Kidney (tissue), 14 donors: ENCODE results near the gene WNK2. TPM values are rescaled to one million over a fixed set of nuclear protein-coding genes. Genes with fewer than 3 reads are reported as not detected.
A peak's percentile ranks its signal among the peaks of the same experiment; 100 is the strongest.

Experiments used
- DNase-seq, 5 donors: peaks; one replicate each; pipeline ENCODE4 v3.0.0-alpha.2; 2013 to 2020
- FAIRE-seq: peaks from 2 replicates; lab custom pipeline; 2012; peaks lifted over from hg19 to GRCh38; lab: Jason Lieb, UNC
- H3K27ac ChIP-seq, 2 donors: one replicate each; pipeline ENCODE4 v1.7.0; 2013; ENCODE audit warnings: low read depth in 2 of 2, low read length in 2 of 2, inconsistent platforms in 1 of 2
- H3K27me3 ChIP-seq: one replicate; pipeline ENCODE4 v1.7.1; 2013; ENCODE audit warnings: low read length, inconsistent platforms; ENCODE audit not compliant: control insufficient read depth, insufficient read depth
- H3K36me3 ChIP-seq, 3 donors: one replicate each; pipeline versions ENCODE4 v1.7.0 to v1.7.1; 2013; ENCODE audit warnings: low read length in 3 of 3, control low read depth in 1 of 3, inconsistent platforms in 1 of 3; ENCODE audit not compliant: insufficient read depth in 3 of 3, control insufficient read depth in 2 of 3
- H3K4me1 ChIP-seq, 3 donors: one replicate each; pipeline versions ENCODE4 v1.7.0 to v1.7.1; 2013; ENCODE audit warnings: low read length in 3 of 3, inconsistent platforms in 1 of 3, low read depth in 1 of 3; ENCODE audit not compliant: control insufficient read depth in 2 of 3, insufficient read depth in 2 of 3
- H3K4me3 ChIP-seq, 3 donors: one replicate each; pipeline versions ENCODE4 v1.7.0 to v1.8.1; 2013; ENCODE audit warnings: low read length in 3 of 3, control low read depth in 1 of 3, inconsistent platforms in 1 of 3
- H3K9ac ChIP-seq, 3 donors: one replicate each; pipeline versions ENCODE4 v1.7.0 to v1.7.1; 2013; ENCODE audit warnings: low read length in 3 of 3, control low read depth in 1 of 3, inconsistent platforms in 1 of 3
- H3K9me3 ChIP-seq, 3 donors: one replicate each; pipeline versions ENCODE4 v1.7.0 to v1.7.1; 2013; ENCODE audit warnings: low read length in 3 of 3, control low read depth in 1 of 3, inconsistent platforms in 1 of 3; ENCODE audit not compliant: control insufficient read depth in 2 of 3, insufficient read depth in 1 of 3
- intact Hi-C: fragments of 100-400 bp; cut with DNase I; formaldehyde crosslinking; loops from one replicate; pipeline ENCODE4 v1.11.1; 2022
- polyA plus RNA-seq: library from polyadenylated mRNA; stranded (reverse); fragments of 350-450 nt; fragmentation: Illumina TruSeq; extraction: RNeasy Lipid Tissue Mini Kit (QIAGEN cat#74804); gene quantifications from one replicate; pipeline ENCODE4 v1.2.3, GENCODE V29; 2014; ENCODE audit warnings: low read depth, low replicate concordance; ENCODE audit not compliant: insufficient read depth
- total RNA-seq: library from RNA; stranded (reverse); fragmentation: NEBNext Ultra II Directional; extraction: Animal tissue kit (Norgen Biotek cat#: 25700); gene quantifications from one replicate; pipeline ENCODE4 v1.2.1, GENCODE V29; 2021
- TF ChIP-seq, protein P1 (sequence below): IDR thresholded peaks from 3 replicates; pipeline ENCODE4 v1.5.1; 2012; ENCODE audit warnings: mild to moderate bottlenecking, moderate library complexity, borderline replicate concordance; ENCODE audit not compliant: insufficient read depth; ENCODE audit errors: extremely low read depth
- donor health status: control.
- donor health status: control.
- donor health status: control.
- donor health status: control.
- donor health status: control.
- donor health status: DM: yes; HTN: yes; CAD: no.
- donor health status: Normal renal cell carcinoma (clear cell type).

The WNK2 gene
- total and polyA plus RNA-seq, 2 donors from 2014 or later, result 1.5 to 4.8 TPM

DNA sequence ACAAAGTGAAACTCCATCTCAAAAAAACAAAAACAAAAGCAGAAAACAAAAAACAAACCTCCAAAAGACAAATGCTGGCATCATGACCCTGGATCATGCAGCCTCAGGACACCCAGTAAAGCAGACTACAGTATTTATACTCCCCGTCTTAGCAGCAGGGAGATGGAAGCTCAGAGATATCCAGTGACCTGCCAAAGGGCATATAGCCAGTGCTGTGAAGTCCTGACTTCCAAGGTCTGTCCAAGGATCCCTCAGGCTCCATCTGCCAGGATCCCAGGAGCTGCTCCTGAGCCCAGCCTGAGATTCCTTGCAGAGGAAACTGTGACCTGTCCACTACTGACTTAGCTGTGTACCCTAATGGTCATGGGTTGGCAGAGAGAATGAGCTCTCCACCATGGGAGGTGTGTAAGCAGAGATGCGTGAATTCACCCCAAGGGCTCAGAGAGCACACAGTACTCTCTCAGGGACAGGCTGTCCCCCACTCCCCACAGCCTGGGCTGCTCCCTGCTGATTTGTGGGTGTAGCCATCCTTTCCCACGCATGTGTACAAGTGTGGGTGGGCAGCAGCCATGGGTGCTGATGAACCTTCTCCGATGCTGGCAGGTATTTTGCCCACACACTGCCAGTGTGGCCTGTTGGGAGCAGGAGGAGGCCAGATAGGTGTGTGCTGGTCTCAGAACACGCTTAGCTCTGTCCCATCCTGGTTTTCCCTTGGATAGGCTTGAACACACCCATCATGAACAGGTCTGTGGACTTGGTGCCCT is 2.1 kb upstream of the WNK2 start:
- Histone ChIP-seq H3K4me3 (no peak overlapping the region), H3K4me1 (peaks cover 0 to 5% (median 2%) of the 10 kb centered on the region in 3 donors), H3K27ac (no peak overlapping the region), H3K9me3 (no peaks in the 10 kb centered on the region), H3K9ac (no peak overlapping the region), H3K36me3 (no peaks in the 10 kb centered on the region), H3K27me3 (no peaks in the 10 kb centered on the region)
- TF ChIP-seq, protein P1, sequence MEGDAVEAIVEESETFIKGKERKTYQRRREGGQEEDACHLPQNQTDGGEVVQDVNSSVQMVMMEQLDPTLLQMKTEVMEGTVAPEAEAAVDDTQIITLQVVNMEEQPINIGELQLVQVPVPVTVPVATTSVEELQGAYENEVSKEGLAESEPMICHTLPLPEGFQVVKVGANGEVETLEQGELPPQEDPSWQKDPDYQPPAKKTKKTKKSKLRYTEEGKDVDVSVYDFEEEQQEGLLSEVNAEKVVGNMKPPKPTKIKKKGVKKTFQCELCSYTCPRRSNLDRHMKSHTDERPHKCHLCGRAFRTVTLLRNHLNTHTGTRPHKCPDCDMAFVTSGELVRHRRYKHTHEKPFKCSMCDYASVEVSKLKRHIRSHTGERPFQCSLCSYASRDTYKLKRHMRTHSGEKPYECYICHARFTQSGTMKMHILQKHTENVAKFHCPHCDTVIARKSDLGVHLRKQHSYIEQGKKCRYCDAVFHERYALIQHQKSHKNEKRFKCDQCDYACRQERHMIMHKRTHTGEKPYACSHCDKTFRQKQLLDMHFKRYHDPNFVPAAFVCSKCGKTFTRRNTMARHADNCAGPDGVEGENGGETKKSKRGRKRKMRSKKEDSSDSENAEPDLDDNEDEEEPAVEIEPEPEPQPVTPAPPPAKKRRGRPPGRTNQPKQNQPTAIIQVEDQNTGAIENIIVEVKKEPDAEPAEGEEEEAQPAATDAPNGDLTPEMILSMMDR, result no peak
- intact Hi-C loops, result no loop called here
- DNase-seq (no peak), FAIRE-seq (no peak)

DNA sequence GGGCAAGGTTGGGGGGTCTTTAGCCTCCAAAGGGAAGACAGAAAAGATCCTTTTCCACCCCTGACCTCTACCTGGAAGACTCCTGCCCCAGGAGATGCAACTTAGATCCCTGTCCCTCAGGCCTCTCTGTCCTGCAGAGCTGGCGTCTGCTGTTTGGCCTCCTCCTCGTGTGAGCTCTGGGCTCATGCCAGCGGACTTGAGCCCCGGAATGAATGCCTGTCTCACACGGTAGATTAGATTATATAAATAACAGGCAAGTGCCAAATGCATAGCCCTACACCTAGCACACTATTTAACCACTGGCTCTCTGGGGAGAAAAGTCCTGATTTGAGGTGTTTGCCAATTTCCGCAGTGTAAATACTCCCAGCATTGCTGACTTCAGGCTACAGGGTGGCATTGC is 1.4 kb upstream of the WNK2 start:
- intact Hi-C loops, result no loop called here
- TF ChIP-seq, protein P1, result no peak
- FAIRE-seq (no peak), DNase-seq (no peak)
- H3K4me1 ChIP-seq, result peaks cover 0 to 5% (median 2%) of the 10 kb centered on the region in 3 donors
- H3K4me3 ChIP-seq, result no peak overlapping the region
- no peaks in the 10 kb centered on the region for H3K9me3 ChIP-seq
- no peak overlapping the region for H3K27ac ChIP-seq
- H3K36me3 ChIP-seq, result no peaks in the 10 kb centered on the region
- no peaks in the 10 kb centered on the region for H3K27me3 ChIP-seq
- no peak overlapping the region for H3K9ac ChIP-seq

DNA sequence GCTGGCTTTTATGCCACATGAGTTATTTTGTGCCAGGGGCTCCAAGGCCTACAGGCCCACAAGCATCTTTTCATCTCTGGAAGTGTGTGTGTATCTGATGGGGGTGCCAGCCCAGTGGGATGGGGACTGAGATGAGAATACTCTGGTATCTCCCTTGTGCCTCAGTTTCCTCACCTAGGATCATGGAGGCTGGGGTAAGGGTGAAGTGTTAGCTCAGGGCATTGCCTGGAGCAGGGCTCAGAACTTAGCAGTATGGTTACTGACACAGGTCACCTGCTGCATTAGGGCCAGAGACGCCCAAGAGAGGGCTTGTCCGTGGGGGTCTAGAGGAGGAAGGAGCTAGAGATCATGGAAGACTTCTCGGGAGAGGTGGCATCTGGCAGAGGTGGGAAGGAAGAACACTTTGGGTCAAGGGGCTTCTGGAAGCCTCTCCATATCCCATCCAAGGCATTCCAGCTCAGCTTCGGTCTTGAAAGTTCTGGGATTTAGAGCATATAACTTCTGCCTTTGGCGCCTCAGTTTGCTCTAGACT is 742 bp upstream of the WNK2 start:
- peak overlapping the region in 1 of 3 donors; percentile 44 for H3K4me3 ChIP-seq
- H3K9ac ChIP-seq, result no peak overlapping the region
- H3K36me3 ChIP-seq, result no peaks in the 10 kb centered on the region
- H3K4me1 ChIP-seq, result peaks cover 0 to 5% (median 2%) of the 10 kb centered on the region in 3 donors
- intact Hi-C loops, result no loop called here
- H3K27me3 ChIP-seq, result no peaks in the 10 kb centered on the region
- no peaks in the 10 kb centered on the region for H3K9me3 ChIP-seq
- FAIRE-seq (no peak), DNase-seq (no peak)
- H3K27ac ChIP-seq, result no peak overlapping the region
- TF ChIP-seq, protein P1, result no peak
